IPS DF 6.9 (cell line): ENCODE measurements around the gene ZNF429.
A peak's percentile ranks its signal among the peaks of the same experiment; 100 is the strongest.
"Not testable (repeated sequence)": the region's sequence is repeated elsewhere in the genome, so short reads cannot be mapped to it uniquely, and the experiment has no call there.

Experiments
- DNase-seq: peaks from one replicate; pipeline ENCODE4 v3.0.0-alpha.2; 2013; ENCODE audit warnings: low read depth, low spot score
- H3K27ac ChIP-seq: one replicate; pipeline ENCODE4 v1.5.1; 2013; ENCODE audit warnings: low read length, control low read depth
- H3K27me3 ChIP-seq: 2 replicates; pipeline ENCODE4 v1.6.1; 2013; ENCODE audit warnings: mild to moderate bottlenecking, low read length; ENCODE audit not compliant: control insufficient read depth, insufficient read depth
- H3K36me3 ChIP-seq: 2 replicates; pipeline ENCODE4 v1.6.1; 2013; ENCODE audit warnings: low read length; ENCODE audit not compliant: control insufficient read depth, insufficient read depth
- H3K4me1 ChIP-seq: 2 replicates; pipeline ENCODE4 v1.6.1; 2013; ENCODE audit warnings: low read length; ENCODE audit not compliant: control insufficient read depth, insufficient read depth
- H3K4me3 ChIP-seq: 2 replicates; pipeline ENCODE4 v1.5.1; 2013; ENCODE audit warnings: mild to moderate bottlenecking, low read length
- H3K9me3 ChIP-seq: 2 replicates; pipeline ENCODE4 v1.6.1; 2013; ENCODE audit warnings: low read length, inconsistent platforms; ENCODE audit not compliant: control insufficient read depth, insufficient read depth
- WGBS: extraction: QIAGEN DNeasy Blood & Tissue Kit; methylation state at CpG from one replicate; pipeline ENCODE4 v1.1.7; 2013; ENCODE audit warnings: mixed read lengths, missing lambda C conversion rate; ENCODE audit not compliant: insufficient read length, insufficient coverage; 5-methylcytosine and 5-hydroxymethylcytosine counted together

The ZNF429 gene

GRCh38 chr19:21483589-21484170, 21.7 kb upstream of the ZNF429 start:
- Histone ChIP-seq H3K27ac (no peak overlapping the region), H3K9me3 (no peaks in the 10 kb centered on the region; the same call in 1 of the 2 replicates), H3K27me3 (no peaks in the 10 kb centered on the region), H3K36me3 (no peaks in the 10 kb centered on the region), H3K4me1 (no peaks in the 10 kb centered on the region), H3K4me3 (no peak overlapping the region)
- DNase-seq: peak; percentile 76
- no CpG with 5 or more reads among the region's 43 CpGs for WGBS

GRCh38 chr19:21484631-21485030, 20.8 kb upstream of the ZNF429 start:
- H3K9me3 ChIP-seq: no peaks in the 10 kb centered on the region; the same call in 1 of the 2 replicates

GRCh38 chr19:21485926-21486325, 19.5 kb upstream of the ZNF429 start:
- H3K4me3 ChIP-seq: no peak overlapping the region
- DNase-seq: no peak
- no peaks in the 10 kb centered on the region; the same call in 1 of the 2 replicates for H3K9me3 ChIP-seq
- H3K27me3 ChIP-seq: no peaks in the 10 kb centered on the region
- no peak overlapping the region for H3K27ac ChIP-seq
- no peaks in the 10 kb centered on the region for H3K4me1 ChIP-seq
- H3K36me3 ChIP-seq: no peaks in the 10 kb centered on the region

More at GRCh38 chr19:21484631-21485030, 20.8 kb upstream of the ZNF429 start:
- Histone ChIP-seq H3K27ac (no peak overlapping the region), H3K36me3 (no peaks in the 10 kb centered on the region), H3K27me3 (no peaks in the 10 kb centered on the region), H3K4me1 (no peaks in the 10 kb centered on the region), H3K4me3 (no peak overlapping the region)
- WGBS: no CpG with 5 or more reads among the region's 5 CpGs
- no peak for DNase-seq

- DNase-seq: no peak
- Histone ChIP-seq H3K27ac (no peak overlapping the region), H3K9me3 (no peaks in the 10 kb centered on the region; the same call in 1 of the 2 replicates), H3K4me3 (no peak overlapping the region), H3K36me3 (no peaks in the 10 kb centered on the region), H3K27me3 (no peaks in the 10 kb centered on the region), H3K4me1 (no peaks in the 10 kb centered on the region)
- no CpG with 5 or more reads among the region's 1 CpG for WGBS
Measured at GRCh38 chr19:21487969-21488368, 17.4 kb upstream of the ZNF429 start.

GRCh38 chr19:21491146-21491545, 14.3 kb upstream of the ZNF429 start:
- no CpG with 5 or more reads among the region's 4 CpGs for WGBS
- Histone ChIP-seq H3K4me1 (no peaks in the 10 kb centered on the region), H3K4me3 (no peak overlapping the region), H3K27me3 (no peaks in the 10 kb centered on the region), H3K9me3 (no peaks in the 10 kb centered on the region; the same call in 1 of the 2 replicates), H3K36me3 (no peaks in the 10 kb centered on the region), H3K27ac (no peak overlapping the region)
- no peak for DNase-seq

- no peak overlapping the region for H3K4me3 ChIP-seq
- H3K27ac ChIP-seq: no peak overlapping the region
- H3K9me3 ChIP-seq: no peaks in the 10 kb centered on the region; the same call in 1 of the 2 replicates
- WGBS: no CpG with 5 or more reads among the region's 9 CpGs
- H3K4me1 ChIP-seq: no peaks in the 10 kb centered on the region
- DNase-seq: no peak
- no peaks in the 10 kb centered on the region for H3K36me3 ChIP-seq
- H3K27me3 ChIP-seq: no peaks in the 10 kb centered on the region
Measured at GRCh38 chr19:21492947-21493906, 12.2 kb upstream of the ZNF429 start.

GRCh38 chr19:21496876-21497275, 8.5 kb upstream of the ZNF429 start:
- H3K4me1 ChIP-seq: no peaks in the 10 kb centered on the region
- WGBS: no CpG with 5 or more reads among the region's 4 CpGs
- DNase-seq: no peak
- H3K27me3 ChIP-seq: no peaks in the 10 kb centered on the region
- no peak overlapping the region for H3K4me3 ChIP-seq
- no peak overlapping the region for H3K27ac ChIP-seq
- no peaks in the 10 kb centered on the region; the same call in 1 of the 2 replicates for H3K9me3 ChIP-seq
- H3K36me3 ChIP-seq: no peaks in the 10 kb centered on the region

GRCh38 chr19:21498651-21499050, 6.8 kb upstream of the ZNF429 start:
- H3K27ac ChIP-seq: no peak overlapping the region
- H3K4me3 ChIP-seq: no peak overlapping the region
- no peak for DNase-seq
- H3K9me3 ChIP-seq: no peaks in the 10 kb centered on the region; the same call in 1 of the 2 replicates
- no peaks in the 10 kb centered on the region for H3K27me3 ChIP-seq
- whole genome bisulfite sequencing: no CpG with 5 or more reads among the region's 2 CpGs
- H3K36me3 ChIP-seq: no peaks in the 10 kb centered on the region
- no peaks in the 10 kb centered on the region for H3K4me1 ChIP-seq

- Histone ChIP-seq H3K27ac (no peak overlapping the region), H3K27me3 (no peaks in the 10 kb centered on the region), H3K9me3 (no peaks in the 10 kb centered on the region), H3K36me3 (no peaks in the 10 kb centered on the region; the same call in 1 of the 2 replicates), H3K4me1 (no peaks in the 10 kb centered on the region), H3K4me3 (no peak overlapping the region)
- DNase-seq: no peak
- no CpG with 5 or more reads among the region's 5 CpGs for WGBS
Measured at GRCh38 chr19:21508198-21508597, 2.8 kb downstream of the ZNF429 start.

- H3K27me3 ChIP-seq, H3K4me1 ChIP-seq, H3K4me3 ChIP-seq, DNase-seq, H3K36me3 ChIP-seq, H3K27ac ChIP-seq, H3K9me3 ChIP-seq: not testable (repeated sequence)
- no CpG with 5 or more reads among the region's 25 CpGs for WGBS
Measured at GRCh38 chr19:21511058-21511457, 5.7 kb downstream of the ZNF429 start.
